HL-60/S4 treated with phorbol 12-myristate 13-acetate at 8.2 ng/mL for 4 days and 3 days (cell line): ENCODE results near the gene GABRB3.

Experiments
- in situ Hi-C: fragments of 300-500 bp; cut with MboI; formaldehyde crosslinking; loops from 2 replicates; pipeline ENCODE4 v1.15.0; 2022; ENCODE audit warnings: low sequenced_read_pairs

GABRB3 gene

GRCh38 chr15:26679927-26680326 lies 92.9 kb downstream of the GABRB3 start:
- in situ Hi-C loops, result no loop called here

GRCh38 chr15:26676115-26676514 lies 96.8 kb downstream of the GABRB3 start:
- in situ Hi-C loops, result no loop called here

- in situ Hi-C loops, result no loop called here
These were observed 98.4 kb downstream of the GABRB3 start for GRCh38 chr15:26674467-26674866.

- in situ Hi-C loops, result no loop called here
These were observed 99.4 kb downstream of the GABRB3 start for GRCh38 chr15:26673445-26673844.

GRCh38 chr15:26670116-26670515 lies 102.8 kb downstream of the GABRB3 start:
- in situ Hi-C loops, result no loop called here

- in situ Hi-C loops, result no loop called here
These were observed 105.5 kb downstream of the GABRB3 start for GRCh38 chr15:26667222-26667988.

- in situ Hi-C loops, result no loop called here
These were observed 106.7 kb downstream of the GABRB3 start for GRCh38 chr15:26665957-26666791.

- in situ Hi-C loops, result no loop called here
These were observed 110.6 kb downstream of the GABRB3 start for GRCh38 chr15:26662283-26662682.

- in situ Hi-C loops, result no loop called here
These were observed 111.1 kb downstream of the GABRB3 start for GRCh38 chr15:26661748-26662147.

- in situ Hi-C loops, result no loop called here
These were observed 111.8 kb downstream of the GABRB3 start for GRCh38 chr15:26661107-26661506.

GRCh38 chr15:26660241-26660640 lies 112.6 kb downstream of the GABRB3 start:
- in situ Hi-C loops, result no loop called here

- in situ Hi-C loops, result no loop called here
These were observed 114.6 kb downstream of the GABRB3 start for GRCh38 chr15:26658290-26658689.

GRCh38 chr15:26656080-26656479 lies 116.8 kb downstream of the GABRB3 start:
- in situ Hi-C loops, result no loop called here

GRCh38 chr15:26651909-26652308 lies 121.0 kb downstream of the GABRB3 start:
- in situ Hi-C loops, result no loop called here

GRCh38 chr15:26648676-26649075 lies 124.2 kb downstream of the GABRB3 start:
- in situ Hi-C loops, result no loop called here

GRCh38 chr15:26644948-26645347 lies 127.9 kb downstream of the GABRB3 start:
- in situ Hi-C loops, result no loop called here

- in situ Hi-C loops, result no loop called here
These were observed 131.7 kb downstream of the GABRB3 start for GRCh38 chr15:26641144-26641543.

GRCh38 chr15:26640601-26641000 lies 132.3 kb downstream of the GABRB3 start:
- in situ Hi-C loops, result no loop called here

GRCh38 chr15:26639966-26640365 lies 132.9 kb downstream of the GABRB3 start:
- in situ Hi-C loops, result no loop called here

GRCh38 chr15:26635614-26636013 lies 137.3 kb downstream of the GABRB3 start:
- in situ Hi-C loops, result no loop called here

GRCh38 chr15:26635105-26635504 lies 137.8 kb downstream of the GABRB3 start:
- in situ Hi-C loops, result no loop called here

GRCh38 chr15:26634319-26634718 lies 138.5 kb downstream of the GABRB3 start:
- in situ Hi-C loops, result no loop called here
